Prostate gland (tissue), 2 donors: ENCODE measurements around the gene MTX3. TPM values are rescaled to one million over a fixed set of nuclear protein-coding genes. Genes with fewer than 3 reads are reported as not detected.

ENCODE experiments used
- DNase-seq: peaks from one replicate; pipeline ENCODE4 v3.0.0-alpha.2; 2019; ENCODE audit warnings: low spot score
- H3K27ac ChIP-seq, 2 donors: fragments of 200-600 bp; sonication (generic); 2 replicates each; pipeline ENCODE4 v1.5.1; 2017 to 2019
- H3K27me3 ChIP-seq: fragments of 200-600 bp; sonication (generic); replicated peaks from 2 replicates; pipeline ENCODE4 v1.5.1; 2019; ENCODE audit not compliant: insufficient read depth
- H3K36me3 ChIP-seq, 2 donors: fragments of 200-600 bp; sonication (generic); 1 replicate in 1 of 2; 2 replicates in 1 of 2; pipeline versions ENCODE4 v1.5.1 to v1.8.1; 2017 to 2019
- H3K4me1 ChIP-seq: fragments of 200-600 bp; sonication (generic); replicated peaks from 2 replicates; pipeline ENCODE4 v1.5.1; 2019
- H3K4me3 ChIP-seq, 2 donors: fragments of 200-600 bp; sonication (generic); 2 replicates each; pipeline ENCODE4 v1.5.1; 2017 to 2019
- H3K9me3 ChIP-seq: fragments of 200-600 bp; sonication (generic); 2 replicates; pipeline ENCODE4 v1.5.1; 2017
- CTCF ChIP-seq, 4 experiments: fragments of 200-600 bp in 2 of 4; fragments of 450-650 bp in 2 of 4; sonication (generic) in 2 of 4; IDR thresholded peaks; 1 replicate in 3 of 4; 2 replicates in 1 of 4; pipeline ENCODE4 v1.5.1; 2016 to 2019; ENCODE audit warnings: antibody characterized with exemption in 4 of 4, mild to moderate bottlenecking in 2 of 4, moderate library complexity in 2 of 4
- POLR2A ChIP-seq: fragments of 450-650 bp; IDR thresholded peaks from one replicate; pipeline ENCODE4 v1.6.1; 2016; ENCODE audit warnings: antibody characterized with exemption, mild to moderate bottlenecking
- POLR2AphosphoS5 ChIP-seq: sonication (generic); formaldehyde crosslinking; IDR thresholded peaks from one replicate; pipeline ENCODE4 v1.6.1; 2017; ENCODE audit warnings: antibody characterized with exemption
- WGBS: methylation state at CpG from one replicate; pipeline ENCODE4 v1.1.5; 2018; 5-methylcytosine and 5-hydroxymethylcytosine counted together
- intact Hi-C: fragments of 100-400 bp; cut with DNase I; formaldehyde crosslinking; loops from one replicate; pipeline ENCODE4 v1.14.2; 2022
- total RNA-seq, 2 donors: library from RNA; depleted of rRNA; stranded (reverse); fragments of >200 nt; gene quantifications; one replicate each; pipeline ENCODE4 v1.1.0, GENCODE V29; 2016

Gene MTX3
- total RNA-seq, 2 donors from 2014 or later, result 16.0 to 16.5 TPM

DNA sequence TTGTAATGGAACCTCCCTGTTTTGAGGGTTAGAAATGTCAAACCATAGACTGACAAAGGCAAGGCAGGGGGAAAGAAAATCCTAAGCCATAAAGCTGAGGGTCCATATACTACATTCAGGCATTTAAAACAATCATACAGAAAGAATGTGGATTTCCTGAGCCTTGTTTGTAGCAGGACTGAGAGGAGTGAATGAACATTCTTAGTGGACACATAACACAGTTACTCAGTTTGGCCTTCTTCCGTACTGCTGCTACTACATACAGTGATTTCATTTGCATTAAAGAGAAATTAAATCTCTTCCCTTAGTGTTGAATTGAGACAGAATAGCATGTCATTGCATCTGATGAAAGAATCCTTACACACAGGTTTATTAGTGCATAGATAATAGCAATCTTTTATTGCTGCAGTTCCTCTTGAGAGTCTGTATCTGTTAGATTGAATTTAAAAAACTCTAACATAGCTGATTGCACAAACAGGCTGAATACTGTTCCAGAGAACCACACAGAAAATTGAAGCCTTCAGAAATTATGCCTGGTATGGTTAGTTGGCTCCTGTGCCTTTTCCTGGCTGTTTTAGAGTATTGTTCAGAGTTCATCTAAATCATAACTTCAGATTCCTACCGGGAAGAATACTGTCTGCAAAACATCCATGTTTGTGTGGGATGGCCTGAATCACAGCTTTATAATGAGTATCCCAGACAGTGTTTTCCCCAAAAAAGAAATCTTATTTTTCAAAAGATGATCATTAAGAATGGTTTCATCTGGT, 2.0 kb upstream of the MTX3 start:
- no peak overlapping the region for H3K27ac ChIP-seq
- H3K9me3 ChIP-seq, result no peaks in the 10 kb centered on the region
- H3K4me3 ChIP-seq, result no peak overlapping the region
- H3K27me3 ChIP-seq, result no peaks in the 10 kb centered on the region
- H3K36me3 ChIP-seq, result no peaks in the 10 kb centered on the region
- DNase-seq, result no peak
- TF ChIP-seq CTCF (IDR thresholded peaks at IDR 0.05) (no peak), POLR2AphosphoS5 (no peak), POLR2A (no peak)
- 88% methylated on average over 2 of the region's 2 CpGs for WGBS
- peaks cover 7% of the 10 kb centered on the region for H3K4me1 ChIP-seq
- intact Hi-C loops, result no loop called here

DNA sequence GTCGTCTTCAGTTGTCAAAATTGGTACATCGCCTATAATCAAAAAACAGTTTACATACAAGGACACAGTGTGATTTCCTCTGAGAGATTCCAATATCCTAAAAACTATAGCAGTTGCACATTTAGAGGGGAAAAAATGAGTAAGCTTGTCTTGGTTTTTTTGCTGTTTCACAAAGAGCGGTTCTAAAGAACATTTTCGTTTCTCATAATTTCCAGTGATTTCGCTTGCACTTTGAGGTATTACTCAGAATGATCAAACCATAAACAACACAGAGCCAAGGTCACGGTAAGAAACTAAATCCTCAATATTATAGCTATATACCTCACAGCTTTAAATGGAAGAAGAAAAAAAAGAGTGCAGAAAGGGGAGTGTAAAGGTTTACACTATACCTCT, 861 bp downstream of the MTX3 start:
- H3K27me3 ChIP-seq, result no peaks in the 10 kb centered on the region
- DNase-seq, result no peak
- peak overlapping the region; percentile 64 to 78 for H3K4me3 ChIP-seq
- WGBS, result 64% methylated on average over 6 of the region's 6 CpGs
- no peaks in the 10 kb centered on the region for H3K36me3 ChIP-seq
- no peak for TF ChIP-seq POLR2AphosphoS5
- no peak for TF ChIP-seq POLR2A
- TF ChIP-seq CTCF (IDR thresholded peaks at IDR 0.05), result no peak
- intact Hi-C loops, result no loop called here
- no peaks in the 10 kb centered on the region for H3K9me3 ChIP-seq
- H3K27ac ChIP-seq, result no peak overlapping the region
- peaks cover 7% of the 10 kb centered on the region for H3K4me1 ChIP-seq

DNA sequence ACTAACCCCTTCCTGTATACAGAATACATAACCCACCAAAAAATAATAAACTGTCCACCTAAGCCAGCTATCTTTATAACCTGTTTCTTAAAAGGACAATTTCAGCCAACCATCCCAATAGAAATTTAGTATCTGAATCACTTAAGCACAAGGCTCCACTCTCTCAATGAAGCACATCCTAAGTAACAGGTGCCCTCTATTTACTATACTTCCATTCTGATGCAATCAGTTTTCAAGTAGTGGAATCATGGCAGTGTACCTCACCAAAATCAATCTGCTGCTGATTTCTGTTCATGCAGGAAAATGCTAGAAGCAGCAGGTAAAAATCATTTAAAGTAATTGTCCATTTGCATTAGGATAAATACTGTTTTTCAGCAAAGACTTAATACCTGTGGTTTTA, 4.8 kb downstream of the MTX3 start:
- Histone ChIP-seq H3K27ac (no peak overlapping the region), H3K27me3 (no peaks in the 10 kb centered on the region), H3K36me3 (peaks cover 0 to 2% of the 10 kb centered on the region in 2 donors), H3K4me3 (no peak overlapping the region), H3K9me3 (no peaks in the 10 kb centered on the region), H3K4me1 (no peaks in the 10 kb centered on the region)
- DNase-seq, result no peak
- intact Hi-C loops, result no loop called here
- TF ChIP-seq POLR2A, result no peak
- no peak for TF ChIP-seq CTCF (IDR thresholded peaks at IDR 0.05)
- no peak for TF ChIP-seq POLR2AphosphoS5

DNA sequence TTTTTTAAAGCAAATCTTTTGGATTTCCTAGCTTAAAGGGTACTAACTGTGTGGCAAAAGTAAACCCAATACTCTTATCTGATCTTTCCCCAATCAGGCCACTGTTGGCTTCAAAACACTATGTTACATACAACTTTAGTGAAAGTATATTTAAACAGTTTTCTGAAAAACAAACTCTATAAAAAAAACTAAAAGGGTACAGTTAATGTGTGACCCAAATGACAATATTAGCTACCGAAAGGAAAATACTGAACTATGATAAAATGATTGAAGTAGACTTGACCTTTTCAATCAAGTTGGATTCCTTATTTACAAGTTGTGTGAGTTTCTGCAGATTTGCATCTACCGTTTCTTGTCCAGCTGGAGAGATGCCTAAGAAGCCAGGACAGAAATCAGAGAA, 5.8 kb downstream of the MTX3 start:
- H3K36me3 ChIP-seq, result peaks cover 0 to 2% of the 10 kb centered on the region in 2 donors
- intact Hi-C loops, result no loop called here
- TF ChIP-seq POLR2AphosphoS5 (no peak), POLR2A (no peak), CTCF (IDR thresholded peaks at IDR 0.05) (no peak)
- no peaks in the 10 kb centered on the region for H3K4me1 ChIP-seq
- 42% methylated on average over 2 of the region's 2 CpGs for WGBS
- H3K27ac ChIP-seq, result no peak overlapping the region
- no peaks in the 10 kb centered on the region for H3K9me3 ChIP-seq
- no peak overlapping the region for H3K4me3 ChIP-seq
- DNase-seq, result no peak
- H3K27me3 ChIP-seq, result no peaks in the 10 kb centered on the region

- no peak for TF ChIP-seq CTCF (IDR thresholded peaks at IDR 0.05)
- TF ChIP-seq POLR2AphosphoS5, result no peak
- TF ChIP-seq POLR2A, result no peak
- H3K27me3 ChIP-seq, result no peaks in the 10 kb centered on the region
- H3K9me3 ChIP-seq, result no peaks in the 10 kb centered on the region
- H3K36me3 ChIP-seq, result peaks cover 0 to 2% of the 10 kb centered on the region in 2 donors
- intact Hi-C loops, result no loop called here
- DNase-seq, result no peak
- H3K27ac ChIP-seq, result no peak overlapping the region
- no peak overlapping the region for H3K4me3 ChIP-seq
- no peaks in the 10 kb centered on the region for H3K4me1 ChIP-seq
Observed at GRCh38 chr5:79984363-79984762, 6.7 kb downstream of the MTX3 start.
